IMR-90 (cell line): ENCODE measurements around the gene TEC. TPM values are rescaled to one million over a fixed set of nuclear protein-coding genes. Genes with fewer than 3 reads are reported as not detected.
A peak's percentile ranks its signal among the peaks of the same experiment; 100 is the strongest.

Experiments used
- ATAC-seq: fragments of 200-7000 bp; cut with Tn5 transposase; 2 replicates; pipeline ENCODE4 v1.9.1; 2020; ENCODE audit warnings: low read depth, mild to moderate bottlenecking, moderate library complexity
- BruUV-seq: library from RNA; stranded (reverse); fragments of 400-500 nt; replicated peaks from 2 replicates; lab custom pipeline; 2021; lab: Mats Ljungman, UMichigan
- CTCF ChIA-PET: fragments of 300-600 bp; formaldehyde crosslinking; extraction: SDS; loops from one replicate; lab custom pipeline; 2021; ENCODE audit warnings: antibody characterized with exemption; lab: Yijun Ruan, JAX
- POLR2A ChIA-PET: fragments of 300-600 bp; sonication (Branson Sonifier 250); formaldehyde crosslinking; loops from one replicate; lab custom pipeline; 2022; ENCODE audit warnings: antibody characterized with exemption; ENCODE audit not compliant: unreplicated experiment; lab: Charles Lee
- DNase-seq: peaks from one replicate; pipeline ENCODE4 v3.0.0; 2013
- H2AFZ ChIP-seq: replicated peaks from 2 replicates; pipeline ENCODE3; 2013; ENCODE audit warnings: low read length, mild to moderate bottlenecking; ENCODE audit not compliant: poor library complexity
- H2AK5ac ChIP-seq: 2 replicates; pipeline ENCODE4 v1.6.1; 2013; ENCODE audit warnings: low read depth, low read length, inconsistent platforms
- H2AK9ac ChIP-seq: replicated peaks from 2 replicates; pipeline ENCODE3; 2013; ENCODE audit warnings: mild to moderate bottlenecking, low read depth, low read length, moderate library complexity; ENCODE audit not compliant: poor library complexity
- H2BK120ac ChIP-seq: 2 replicates; pipeline ENCODE4 v1.6.1; 2013; ENCODE audit warnings: low read depth, low read length, inconsistent platforms
- H2BK15ac ChIP-seq: 3 replicates; pipeline ENCODE4 v1.6.1; 2013; ENCODE audit warnings: low read depth, low read length, inconsistent platforms
- H2BK20ac ChIP-seq: 2 replicates; pipeline ENCODE4 v1.6.1; 2013; ENCODE audit warnings: low read depth, mild to moderate bottlenecking, inconsistent platforms, low read length, moderate library complexity
- H2BK5ac ChIP-seq: 2 replicates; pipeline ENCODE4 v1.6.1; 2013; ENCODE audit warnings: mild to moderate bottlenecking, low read depth, low read length, inconsistent platforms; ENCODE audit not compliant: poor library complexity, severe bottlenecking
- H3K14ac ChIP-seq: replicated peaks from 2 replicates; pipeline ENCODE4 v1.6.1; 2013; ENCODE audit warnings: low read depth, low read length, inconsistent platforms
- H3K18ac ChIP-seq: 2 replicates; pipeline ENCODE4 v1.6.1; 2013; ENCODE audit warnings: low read depth, low read length, control low read depth
- H3K23ac ChIP-seq: 2 replicates; pipeline ENCODE4 v1.6.1; 2013; ENCODE audit warnings: low read depth, low read length, inconsistent platforms
- H3K27ac ChIP-seq: 2 replicates; pipeline ENCODE4 v1.5.1; 2013; ENCODE audit warnings: mild to moderate bottlenecking, control low read depth, low read length; ENCODE audit not compliant: insufficient read depth
- H3K27me3 ChIP-seq: 2 replicates; pipeline ENCODE4 v1.6.1; 2013; ENCODE audit warnings: low read length; ENCODE audit not compliant: control insufficient read depth, insufficient read depth
- H3K36me3 ChIP-seq: 2 replicates; pipeline ENCODE4 v1.6.1; 2013; ENCODE audit warnings: low read length, mixed read lengths; ENCODE audit not compliant: control insufficient read depth, insufficient read depth
- H3K4ac ChIP-seq: 2 replicates; pipeline ENCODE4 v1.6.1; 2013; ENCODE audit warnings: low read depth, low read length, inconsistent platforms
- H3K4me1 ChIP-seq: 2 replicates; pipeline ENCODE4 v1.6.1; 2013; ENCODE audit warnings: low read length, mixed read lengths; ENCODE audit not compliant: control insufficient read depth, insufficient read depth
- H3K4me2 ChIP-seq: 2 replicates; pipeline ENCODE4 v1.6.1; 2013; ENCODE audit warnings: low read depth, mild to moderate bottlenecking, control low read depth, low read length, moderate library complexity
- H3K4me3 ChIP-seq: 2 replicates; pipeline ENCODE4 v1.5.1; 2013; ENCODE audit warnings: low read depth, mild to moderate bottlenecking, control low read depth, low read length, moderate library complexity; ENCODE audit not compliant: insufficient read depth
- H3K56ac ChIP-seq: 2 replicates; pipeline ENCODE4 v1.6.1; 2013; ENCODE audit warnings: low read length, inconsistent platforms; ENCODE audit not compliant: insufficient read depth; ENCODE audit errors: extremely low read depth
- H3K79me1 ChIP-seq, 2 experiments: 2 replicates each; pipeline ENCODE4 v1.6.1; 2013; ENCODE audit warnings: low read length in 2 of 2, inconsistent platforms in 1 of 2, low read depth in 1 of 2
- H3K9ac ChIP-seq: 2 replicates; pipeline ENCODE4 v1.6.1; 2013; ENCODE audit warnings: low read depth, low read length, control low read depth
- H3K9me1 ChIP-seq: 2 replicates; pipeline ENCODE4 v1.6.1; 2013; ENCODE audit warnings: low read length, inconsistent platforms; ENCODE audit not compliant: insufficient read depth
- H3K9me3 ChIP-seq: 2 replicates; pipeline ENCODE4 v1.6.1; 2013; ENCODE audit warnings: low read length; ENCODE audit not compliant: control insufficient read depth, insufficient read depth
- H4K20me1 ChIP-seq: 2 replicates; pipeline ENCODE4 v1.6.1; 2013; ENCODE audit warnings: low read length, inconsistent platforms; ENCODE audit not compliant: insufficient read depth
- H4K5ac ChIP-seq: 2 replicates; pipeline ENCODE4 v1.6.1; 2013; ENCODE audit warnings: mild to moderate bottlenecking, low read depth, low read length, control low read depth
- H4K8ac ChIP-seq, 2 experiments: 2 replicates each; pipeline ENCODE4 v1.6.1; 2013; ENCODE audit warnings: low read depth in 2 of 2, low read length in 2 of 2, control low read depth in 1 of 2, inconsistent platforms in 1 of 2
- H4K91ac ChIP-seq: 2 replicates; pipeline ENCODE4 v1.6.1; 2013; ENCODE audit warnings: low read depth, low read length, inconsistent platforms; ENCODE audit not compliant: insufficient read depth
- BHLHE40 ChIP-seq: fragments of 150-350 bp; IDR thresholded peaks from 2 replicates; pipeline ENCODE4 v1.6.1; 2016; ENCODE audit warnings: mild to moderate bottlenecking, low read depth, low read length
- CEBPB ChIP-seq: IDR thresholded peaks from 2 replicates; pipeline ENCODE4 v1.6.1; 2012; ENCODE audit warnings: low read depth, low read length, improper control_type of control experiment
- CHD1 ChIP-seq: IDR thresholded peaks from 2 replicates; pipeline ENCODE4 v1.6.1; 2012; ENCODE audit warnings: low read depth, low read length, improper control_type of control experiment
- CTCF ChIP-seq: conservative IDR thresholded peaks from 2 replicates; pipeline ENCODE4 v1.5.1; 2012; ENCODE audit warnings: mild to moderate bottlenecking, low read depth, low read length, improper control_type of control experiment
- MAFK ChIP-seq: IDR thresholded peaks from 2 replicates; pipeline ENCODE4 v1.6.1; 2012; ENCODE audit warnings: low read depth, low read length, improper control_type of control experiment
- MAZ ChIP-seq: IDR thresholded peaks from 2 replicates; pipeline ENCODE4 v1.6.1; 2012; ENCODE audit warnings: low read depth, mild to moderate bottlenecking, low read length, improper control_type of control experiment, moderate library complexity, borderline replicate concordance
- MXI1 ChIP-seq: IDR thresholded peaks from 2 replicates; pipeline ENCODE4 v1.6.1; 2012; ENCODE audit warnings: low read depth, mild to moderate bottlenecking, low read length, moderate library complexity, borderline replicate concordance
- NFE2L2 ChIP-seq: fragments of 150-350 bp; IDR thresholded peaks from 2 replicates; pipeline ENCODE4 v1.6.1; 2016; ENCODE audit warnings: low read depth, mild to moderate bottlenecking, low read length
- POLR2A ChIP-seq: IDR thresholded peaks from 2 replicates; pipeline ENCODE4 v1.6.1; 2012; ENCODE audit warnings: mild to moderate bottlenecking, low read depth, low read length
- RAD21 ChIP-seq: IDR thresholded peaks from 2 replicates; pipeline ENCODE4 v1.6.1; 2012; ENCODE audit warnings: low read length, improper control_type of control experiment
- RCOR1 ChIP-seq: IDR thresholded peaks from 2 replicates; pipeline ENCODE4 v1.6.1; 2012; ENCODE audit warnings: mild to moderate bottlenecking, low read length, improper control_type of control experiment; ENCODE audit not compliant: insufficient replicate concordance
- RFX5 ChIP-seq: IDR thresholded peaks from 2 replicates; pipeline ENCODE4 v1.8.0; 2012; ENCODE audit warnings: low read depth, mild to moderate bottlenecking, low read length, moderate library complexity
- USF2 ChIP-seq: fragments of 150-350 bp; IDR thresholded peaks from 2 replicates; pipeline ENCODE4 v1.6.1; 2017; ENCODE audit warnings: mild to moderate bottlenecking, antibody characterized with exemption, low read length, low read depth
- WGBS, 2 experiments: methylation state at CpG; one replicate each; pipeline versions ENCODE4 v1.1.5 to v1.1.7; 2013; ENCODE audit warnings: missing lambda C conversion rate in 2 of 2; ENCODE audit not compliant: insufficient read length in 1 of 2; ENCODE audit errors: extremely low coverage in 2 of 2; 5-methylcytosine and 5-hydroxymethylcytosine counted together
- dilution Hi-C: fragments of 300-500 bp; cut with HindIII; formaldehyde crosslinking; loops from one replicate; pipeline ENCODE4 v1.14.3; 2018; ENCODE audit warnings: low sequenced_read_pairs; ENCODE audit not compliant: unreplicated experiment
- in situ Hi-C: fragments of 300-500 bp; cut with MboI; formaldehyde crosslinking; loops from 3 replicates; pipeline ENCODE4 v1.14.3; 2019; ENCODE audit warnings: low sequenced_read_pairs, inconsistent platforms, mixed read lengths
- intact Hi-C: fragments of 100-400 bp; cut with micrococcal nuclease; formaldehyde crosslinking; loops from 2 replicates; pipeline ENCODE4 v1.10.0; 2022
- polyA plus RNA-seq, 3 experiments: library from polyadenylated mRNA; depleted of rRNA; stranded (reverse); fragments of >200 nt; gene quantifications; 2 replicates each; pipeline ENCODE4 v1.2.3, GENCODE V29; 2012; ENCODE audit warnings: low replicate concordance in 1 of 3
- total RNA-seq: library from RNA; depleted of rRNA; stranded (reverse); fragments of >200 nt; gene quantifications from 2 replicates; pipeline ENCODE4 v1.2.3, GENCODE V29; 2012

Gene TEC
- total and polyA plus RNA-seq, 2 of the 4 experiments (the other 2 are of a cell fraction) = 0.39 to 0.54 TPM

- TF ChIP-seq MAFK (no peak), RFX5 (no peak), CHD1 (no peak)
Measured at GRCh38 chr4:48127682-48128404, 141.8 kb downstream of the TEC start (continued).

GRCh38 chr4:48127231-48127630 is 142.4 kb downstream of the TEC start:
- H4K20me1 ChIP-seq = no peaks in the 10 kb centered on the region
- 0 out of 3 replicates have a peak overlapping the region, but pooled peaks have one; percentile 43 for H2BK15ac ChIP-seq
- peak overlapping the region; percentile 29; the same call in 1 of the 2 replicates for H3K23ac ChIP-seq
- H4K5ac ChIP-seq = no peak overlapping the region
- WGBS, 2 experiments = no CpG with 5 or more reads among the region's 3 CpGs
- no TSS peak for BruUV-seq
- no peak for ATAC-seq
- no peak overlapping the region; the same call in 1 of the 2 replicates for H3K14ac ChIP-seq
- dilution Hi-C loops = no loop called here
- in situ Hi-C loops = no loop called here
- H3K79me1 ChIP-seq = no peaks in the 10 kb centered on the region
- peak overlapping the region in 1 of 2 experiments; percentile 44; a peak in 1 of 4 replicates for H4K8ac ChIP-seq
- H3K18ac ChIP-seq = no peak overlapping the region
- H2BK5ac ChIP-seq = no peak overlapping the region
- DNase-seq = no peak
- H3K4me3 ChIP-seq = no peak overlapping the region
- peaks cover 1% of the 10 kb centered on the region; the same call in 1 of the 2 replicates for H3K4me1 ChIP-seq
- CTCF ChIA-PET = interaction anchor here (0.9 to 1.4 kb wide), 4 partner anchors 9 to 419 kb away, joined by 3 to 5 read pairs (median 4); no protein-coding TSS in a partner anchor
- peaks cover 2% of the 10 kb centered on the region; the same call in 1 of the 2 replicates for H3K27me3 ChIP-seq
- POLR2A ChIA-PET = no interaction called here
- no peak overlapping the region for H3K27ac ChIP-seq
- intact Hi-C loops = loop anchor here (5.0 kb wide), 2 partner anchors 145 to 420 kb away; no protein-coding TSS in a partner anchor
- H3K4ac ChIP-seq = peak overlapping the region; percentile 59
- peaks cover 6% of the 10 kb centered on the region; the same call in 1 of the 2 replicates for H3K9me1 ChIP-seq
- peak overlapping the region; percentile 57 for H4K91ac ChIP-seq
- H2AK5ac ChIP-seq = no peak overlapping the region
- H3K4me2 ChIP-seq = no peak overlapping the region
- H3K36me3 ChIP-seq = no peaks in the 10 kb centered on the region
- 0 out of 2 replicates have a peak overlapping the region, but pooled peaks have one; percentile 17 for H3K56ac ChIP-seq
- no peak overlapping the region for H2AFZ ChIP-seq
- peak overlapping the region; percentile 54 for H2BK20ac ChIP-seq
- no peak overlapping the region for H2AK9ac ChIP-seq
- peak overlapping the region; percentile 59 for H2BK120ac ChIP-seq
- H3K9me3 ChIP-seq = no peaks in the 10 kb centered on the region
- no peak overlapping the region for H3K9ac ChIP-seq
- TF ChIP-seq MAZ = no peak
- no peak for TF ChIP-seq RFX5
- TF ChIP-seq USF2 = no peak
- TF ChIP-seq RAD21 = no peak
- no peak for TF ChIP-seq NFE2L2
- no peak for TF ChIP-seq MAFK
- TF ChIP-seq CEBPB = no peak
- no peak for TF ChIP-seq RCOR1
- TF ChIP-seq MXI1 = no peak
- no peak for TF ChIP-seq POLR2A
- no peak for TF ChIP-seq CTCF
- no peak for TF ChIP-seq BHLHE40
